HEK293T (cell line): ENCODE data around the gene VWA8.
"Not testable (repeated sequence)": the region's sequence is repeated elsewhere in the genome, so short reads cannot be mapped to it uniquely, and the experiment has no call there.

Experiments
- CTCF ChIA-PET: fragments of 350-600 bp; formaldehyde crosslinking; extraction: SDS; loops from one replicate; lab custom pipeline; 2021; ENCODE audit warnings: antibody characterized with exemption, inconsistent platforms; lab: Yijun Ruan, JAX
- POLR2A ChIA-PET: fragments of 350-600 bp; formaldehyde crosslinking; extraction: SDS; loops from one replicate; lab custom pipeline; 2020; ENCODE audit warnings: antibody characterized with exemption, inconsistent platforms; lab: Yijun Ruan, JAX
- DNase-seq: peaks from one replicate; pipeline ENCODE4 v3.0.0; 2012; ENCODE audit warnings: mixed read lengths; ENCODE audit errors: extremely low spot score
- ARNT ChIP-seq: fragments of 450-650 bp; IDR thresholded peaks from 2 replicates; pipeline ENCODE4 v1.6.1; 2017; ENCODE audit warnings: mild to moderate bottlenecking
- BHLHE40 ChIP-seq: fragments of 450-650 bp; IDR thresholded peaks from 2 replicates; pipeline ENCODE4 v1.6.1; 2016; ENCODE audit warnings: mild to moderate bottlenecking, moderate library complexity, borderline replicate concordance
- CTBP1 ChIP-seq: fragments of 450-650 bp; IDR thresholded peaks from 2 replicates; pipeline ENCODE4 v1.6.1; 2016; ENCODE audit warnings: borderline replicate concordance
- ELF4 ChIP-seq: fragments of 450-650 bp; IDR thresholded peaks from 2 replicates; pipeline ENCODE4 v1.6.1; 2017; ENCODE audit warnings: antibody characterized with exemption
- FOXA1 ChIP-seq: fragments of 450-650 bp; IDR thresholded peaks from 2 replicates; pipeline ENCODE4 v1.6.1; 2016; ENCODE audit warnings: mild to moderate bottlenecking
- FOXK2 ChIP-seq: fragments of 450-650 bp; IDR thresholded peaks from 2 replicates; pipeline ENCODE4 v1.6.1; 2016; ENCODE audit warnings: mild to moderate bottlenecking
- FOXM1 ChIP-seq: fragments of 450-650 bp; IDR thresholded peaks from 2 replicates; pipeline ENCODE4 v1.6.1; 2017; ENCODE audit warnings: mild to moderate bottlenecking, borderline replicate concordance
- HDGF ChIP-seq: fragments of 450-650 bp; IDR thresholded peaks from 2 replicates; pipeline ENCODE4 v1.6.1; 2017; ENCODE audit warnings: antibody characterized with exemption, borderline replicate concordance
- L3MBTL2 ChIP-seq: fragments of 450-650 bp; conservative IDR thresholded peaks from 2 replicates; pipeline ENCODE4 v1.6.1; 2016; ENCODE audit warnings: mild to moderate bottlenecking
- LEF1 ChIP-seq: fragments of 450-650 bp; IDR thresholded peaks from 2 replicates; pipeline ENCODE4 v1.6.1; 2017; ENCODE audit warnings: mild to moderate bottlenecking, borderline replicate concordance
- NFRKB ChIP-seq: fragments of 450-650 bp; IDR thresholded peaks from 2 replicates; pipeline ENCODE4 v1.6.1; 2016; ENCODE audit warnings: mild to moderate bottlenecking, moderate library complexity
- SP1 ChIP-seq: fragments of 450-650 bp; IDR thresholded peaks from 2 replicates; pipeline ENCODE4 v1.6.1; 2017
- SUZ12 ChIP-seq: fragments of 450-650 bp; IDR thresholded peaks from 2 replicates; pipeline ENCODE4 v1.6.1; 2016; ENCODE audit warnings: mild to moderate bottlenecking
- TARDBP ChIP-seq: fragments of 450-650 bp; IDR thresholded peaks from 2 replicates; pipeline ENCODE4 v1.6.1; 2016
- ZNF384 ChIP-seq: fragments of 450-650 bp; IDR thresholded peaks from 2 replicates; pipeline ENCODE4 v1.6.1; 2016
- TF ChIP-seq, protein P1 (sequence below): fragments of 450-650 bp; IDR thresholded peaks from 2 replicates; pipeline ENCODE4 v1.6.1; 2016

The VWA8 gene

DNA sequence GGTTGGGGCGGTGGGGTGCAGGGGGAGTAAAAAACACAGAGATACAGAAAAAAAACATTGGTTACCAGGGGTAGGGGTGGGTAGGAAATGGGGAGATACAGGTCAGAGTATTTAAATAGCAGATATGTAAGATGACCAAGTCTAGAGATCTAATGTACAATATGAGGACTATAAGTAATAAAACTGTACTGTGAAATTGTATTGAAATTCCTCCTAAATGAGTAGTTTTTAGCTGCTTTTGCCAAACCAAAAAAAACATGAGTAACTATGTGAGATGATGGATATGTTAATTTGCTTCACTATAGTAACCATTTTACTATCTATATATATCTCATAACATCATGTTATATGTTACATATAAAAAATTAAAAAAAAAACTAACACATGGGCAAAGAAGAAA, 29.6 kb downstream of the VWA8 start:
- POLR2A ChIA-PET, result no interaction called here
- TF ChIP-seq TARDBP (no peak), SP1 (no peak), FOXM1 (no peak), LEF1 (no peak), FOXA1 (no peak), ARNT (no peak), ELF4 (no peak), HDGF (no peak), CTBP1 (no peak), L3MBTL2 (no peak), FOXK2 (no peak), SUZ12 (no peak), BHLHE40 (no peak), NFRKB (no peak), ZNF384 (no peak)
- TF ChIP-seq, protein P1, sequence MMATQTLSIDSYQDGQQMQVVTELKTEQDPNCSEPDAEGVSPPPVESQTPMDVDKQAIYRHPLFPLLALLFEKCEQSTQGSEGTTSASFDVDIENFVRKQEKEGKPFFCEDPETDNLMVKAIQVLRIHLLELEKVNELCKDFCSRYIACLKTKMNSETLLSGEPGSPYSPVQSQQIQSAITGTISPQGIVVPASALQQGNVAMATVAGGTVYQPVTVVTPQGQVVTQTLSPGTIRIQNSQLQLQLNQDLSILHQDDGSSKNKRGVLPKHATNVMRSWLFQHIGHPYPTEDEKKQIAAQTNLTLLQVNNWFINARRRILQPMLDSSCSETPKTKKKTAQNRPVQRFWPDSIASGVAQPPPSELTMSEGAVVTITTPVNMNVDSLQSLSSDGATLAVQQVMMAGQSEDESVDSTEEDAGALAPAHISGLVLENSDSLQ, result no peak
- DNase-seq, result no peak
- CTCF ChIA-PET, result interaction anchor here (0.6 to 0.7 kb wide), 2 partner anchors 228 to 1620 kb away, joined by 3 to 4 read pairs; no protein-coding TSS in a partner anchor

DNA sequence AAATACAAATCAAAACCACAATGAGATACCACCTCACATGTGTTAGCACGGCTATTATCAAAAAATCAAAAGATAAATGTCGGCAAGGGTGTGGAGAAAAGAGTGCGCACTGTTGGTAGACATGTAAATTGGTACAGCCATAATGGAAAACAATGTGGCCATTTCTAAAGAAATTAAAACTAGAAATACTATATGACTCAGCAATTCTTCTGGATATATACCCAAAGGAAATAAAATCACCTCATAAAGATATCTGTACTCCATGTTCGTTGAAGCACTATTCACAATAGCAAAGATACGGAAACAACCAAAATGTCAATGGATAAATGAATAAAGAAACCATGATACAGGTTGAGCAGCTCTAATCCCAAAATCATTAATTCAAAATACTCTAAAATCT, 30.8 kb downstream of the VWA8 start:
- CTCF ChIA-PET, result no interaction called here
- POLR2A ChIA-PET, result no interaction called here
- DNase-seq, result no peak
- TF ChIP-seq ZNF384 (no peak), SUZ12 (no peak), BHLHE40 (no peak), NFRKB (no peak), TARDBP (no peak), ELF4 (no peak), L3MBTL2 (no peak), CTBP1 (no peak), SP1 (no peak), FOXM1 (no peak), FOXA1 (no peak), ARNT (no peak), LEF1 (no peak), FOXK2 (no peak)

DNA sequence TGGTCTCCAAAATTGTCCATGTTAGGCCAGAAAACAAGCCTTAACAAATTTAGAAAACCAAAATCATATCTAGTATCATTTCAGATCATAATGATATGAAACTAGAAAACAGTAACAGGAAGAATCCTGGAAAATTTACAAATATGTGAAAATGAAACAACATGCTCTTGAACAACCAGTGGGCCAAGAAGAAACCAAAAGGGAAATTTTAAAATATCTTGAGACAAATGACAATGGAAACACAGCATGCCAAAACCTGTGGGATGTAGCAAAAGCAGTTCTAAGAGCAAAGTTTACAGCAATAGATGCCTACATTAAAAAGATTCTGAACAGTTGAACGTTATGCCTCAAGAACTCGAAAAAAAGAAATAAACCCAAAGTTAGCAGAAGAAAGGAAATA, 32.6 kb downstream of the VWA8 start:
- no peak for TF ChIP-seq ZNF384
- no peak for TF ChIP-seq SUZ12
- no peak for TF ChIP-seq HDGF
- TF ChIP-seq TARDBP, result no peak
- no peak for TF ChIP-seq L3MBTL2
- TF ChIP-seq, protein P1, result no peak
- TF ChIP-seq FOXM1, result no peak
- no peak for TF ChIP-seq ARNT
- no peak for TF ChIP-seq NFRKB
- no peak for TF ChIP-seq ELF4
- no peak for TF ChIP-seq FOXK2
- TF ChIP-seq BHLHE40, result no peak
- no peak for TF ChIP-seq LEF1
- CTCF ChIA-PET, result interaction anchor here (0.7 kb wide), 1 partner anchor 123 kb away, joined by 3 read pairs; no protein-coding TSS in a partner anchor
- POLR2A ChIA-PET, result no interaction called here
- DNase-seq, result no peak

DNA sequence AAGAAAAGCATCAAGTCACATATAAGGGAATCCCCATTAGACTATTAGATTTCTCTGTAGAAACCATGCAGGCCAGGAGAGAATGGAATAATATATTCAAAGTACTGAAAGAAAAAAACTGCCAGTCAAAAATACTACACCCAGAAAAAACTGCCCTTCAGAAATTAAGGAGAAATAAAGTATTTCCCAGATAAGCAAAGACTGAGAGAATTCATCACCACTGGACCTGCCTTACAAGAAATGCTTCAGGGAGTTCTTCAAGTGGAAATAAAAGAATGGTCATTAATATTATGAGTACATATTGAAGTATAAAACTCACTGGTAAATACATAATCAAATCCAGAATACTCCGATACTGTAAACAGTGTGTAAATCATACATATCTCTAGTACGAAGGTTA, 35.9 kb downstream of the VWA8 start:
- TF ChIP-seq FOXK2 (no peak), HDGF (no peak), TARDBP (no peak), ELF4 (no peak)
- CTCF ChIA-PET, result no interaction called here
- POLR2A ChIA-PET, result no interaction called here
- DNase-seq, result no peak

GRCh38 chr13:41922894-41923293, 38.0 kb downstream of the VWA8 start:
- CTCF ChIA-PET, POLR2A ChIA-PET, DNase-seq: not testable (repeated sequence)

DNA sequence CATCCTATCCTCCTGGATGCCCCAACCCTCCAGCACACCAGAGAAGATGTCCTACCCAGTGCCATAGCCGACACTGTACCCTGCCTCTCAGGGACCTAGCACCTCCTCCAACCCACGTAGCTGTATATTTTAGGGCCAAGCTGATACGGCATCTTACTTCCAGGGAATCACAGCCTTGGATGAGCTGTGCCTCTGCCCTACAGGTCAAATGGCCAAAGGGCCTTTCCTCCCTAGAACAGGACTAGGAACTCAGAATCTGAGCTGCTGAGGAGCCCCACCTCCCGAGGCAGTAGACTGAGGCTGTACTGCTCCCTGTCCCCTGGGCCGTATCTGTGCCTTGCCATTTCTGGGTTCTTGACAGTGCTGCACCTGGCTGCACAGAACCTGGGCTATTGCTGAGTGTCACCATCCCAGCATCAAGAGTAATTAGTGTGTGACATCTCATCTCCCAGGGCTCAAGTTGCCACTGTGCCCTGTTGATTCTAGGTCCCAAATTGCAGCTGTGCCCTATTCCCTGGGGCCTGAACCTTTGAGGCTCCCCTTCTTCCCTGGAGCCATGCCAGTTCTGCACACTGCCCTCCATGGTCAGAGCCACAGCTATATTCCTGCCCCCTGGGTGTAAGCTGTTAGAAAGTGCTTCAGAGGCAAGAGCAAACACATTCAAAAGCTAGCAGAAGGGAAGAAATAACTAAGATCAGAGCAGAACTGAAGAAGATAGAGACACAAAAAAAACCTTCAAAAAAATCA, 41.0 kb downstream of the VWA8 start:
- CTCF ChIA-PET, result interaction anchor here (0.6 to 1.1 kb wide), 2 partner anchors 9 to 33 kb away, joined by 3 read pairs; no protein-coding TSS in a partner anchor
- DNase-seq, result no peak
- no peak for TF ChIP-seq FOXM1
- TF ChIP-seq BHLHE40, result no peak
- TF ChIP-seq CTBP1, result no peak
- TF ChIP-seq HDGF, result no peak
- no peak for TF ChIP-seq FOXK2
- TF ChIP-seq, protein P1, result no peak
- TF ChIP-seq ZNF384, result no peak
- TF ChIP-seq L3MBTL2, result no peak
- TF ChIP-seq ELF4, result no peak
- TF ChIP-seq SP1, result no peak
- no peak for TF ChIP-seq LEF1
- TF ChIP-seq ARNT, result no peak
- TF ChIP-seq FOXA1, result no peak
- no peak for TF ChIP-seq SUZ12
- no peak for TF ChIP-seq NFRKB
- TF ChIP-seq TARDBP, result no peak
- POLR2A ChIA-PET, result interaction anchor here (0.5 to 0.8 kb wide), 2 partner anchors 41 to 1251 kb away, joined by 3 to 5 read pairs; partner anchors contain the start of gene VWA8
